SK-N-SH (cell line): ENCODE data around the gene DIS3L2. TPM values are rescaled to one million over a fixed set of nuclear protein-coding genes. Genes with fewer than 3 reads are reported as not detected.

Experiments
- CTCF ChIA-PET: fragments of 300-600, 350-600 bp; formaldehyde crosslinking; extraction: SDS; loops from one replicate; lab custom pipeline; 2021; lab: Yijun Ruan, JAX
- POLR2A ChIA-PET: fragments of 350-600 bp; sonication (Branson Sonifier 250); formaldehyde crosslinking; extraction: SDS; loops from one replicate; lab custom pipeline; 2020; ENCODE audit warnings: antibody characterized with exemption, inconsistent platforms; lab: Yijun Ruan, JAX
- DNase-seq: peaks from one replicate; pipeline ENCODE4 v3.0.0; 2012
- H2AFZ ChIP-seq: fragments of 200-600 bp; sonication (generic); 2 replicates; pipeline ENCODE4 v1.8.1; 2016; ENCODE audit warnings: antibody characterized with exemption, mild to moderate bottlenecking, low read depth
- H3F3A ChIP-seq: fragments of 200-600 bp; sonication (generic); replicated peaks from 2 replicates; pipeline ENCODE3; 2016; ENCODE audit warnings: antibody characterized with exemption, mild to moderate bottlenecking; ENCODE audit not compliant: insufficient read depth
- H3K27ac ChIP-seq, 2 experiments: fragments of 200-500 bp in 1 of 2; fragments of 200-600 bp in 1 of 2; sonication (Bioruptor generic) in 1 of 2; sonication (generic), shearing (Covaris generic) in 1 of 2; 2 replicates each; pipeline versions ENCODE4 v1.5.1 to v1.6.1; 2014 to 2016; ENCODE audit warnings: low read depth in 2 of 2, inconsistent platforms in 1 of 2, low read length in 1 of 2, mild to moderate bottlenecking in 1 of 2, mixed read lengths in 1 of 2
- H3K27me3 ChIP-seq: fragments of 200-600 bp; sonication (generic), shearing (Covaris generic); 2 replicates; pipeline ENCODE4 v1.6.1; 2016; ENCODE audit warnings: mixed run types; ENCODE audit not compliant: insufficient read depth
- H3K36me3 ChIP-seq, 2 experiments: fragments of 200-500 bp in 1 of 2; fragments of 200-600 bp in 1 of 2; sonication (Bioruptor generic) in 1 of 2; sonication (generic) in 1 of 2; replicated peaks in 1 of 2; 2 replicates each; pipeline versions ENCODE3 to v1.5.1; 2014 to 2016; ENCODE audit warnings: low read length in 1 of 2, mild to moderate bottlenecking in 1 of 2; ENCODE audit not compliant: insufficient read depth in 2 of 2, control insufficient read depth in 1 of 2
- H3K4me1 ChIP-seq, 2 experiments: fragments of 200-500 bp in 1 of 2; fragments of 200-600 bp in 1 of 2; sonication (Bioruptor generic) in 1 of 2; sonication (generic), shearing (Covaris generic) in 1 of 2; 2 replicates each; pipeline versions ENCODE4 v1.5.1 to v1.6.1; 2014 to 2016; ENCODE audit warnings: low read depth in 1 of 2, low read length in 1 of 2, mixed run types in 1 of 2; ENCODE audit not compliant: insufficient read depth in 2 of 2, control insufficient read depth in 1 of 2
- H3K4me2 ChIP-seq: fragments of 200-600 bp; sonication (generic), shearing (Covaris generic); 2 replicates; pipeline ENCODE4 v1.6.1; 2017; ENCODE audit warnings: mixed run types
- H3K4me3 ChIP-seq, 2 experiments: fragments of 200-500 bp in 1 of 2; fragments of 200-600 bp in 1 of 2; sonication (Bioruptor generic) in 1 of 2; sonication (generic), shearing (Covaris generic) in 1 of 2; 2 replicates each; pipeline versions ENCODE4 v1.5.1 to v1.8.1; 2014 to 2016; ENCODE audit warnings: low read depth in 2 of 2, inconsistent platforms in 1 of 2, low read length in 1 of 2, mild to moderate bottlenecking in 1 of 2, mixed read lengths in 1 of 2, moderate library complexity in 1 of 2
- H3K79me2 ChIP-seq: fragments of 200-600 bp; sonication (generic); 2 replicates; pipeline ENCODE4 v1.8.1; 2017; ENCODE audit warnings: mild to moderate bottlenecking; ENCODE audit not compliant: insufficient read depth
- H3K9ac ChIP-seq: fragments of 200-600 bp; sonication (generic); 2 replicates; pipeline ENCODE4 v1.6.1; 2017; ENCODE audit warnings: mixed run types
- H3K9me2 ChIP-seq: fragments of 200-600 bp; sonication (generic); 2 replicates; pipeline ENCODE4 v1.6.1; 2017; ENCODE audit warnings: mixed run types
- H3K9me3 ChIP-seq: fragments of 200-600 bp; sonication (generic); 2 replicates; pipeline ENCODE4 v1.6.1; 2017; ENCODE audit warnings: mixed run types, mild to moderate bottlenecking, moderate library complexity
- H4K20me1 ChIP-seq: fragments of 200-600 bp; sonication (generic); 2 replicates; pipeline ENCODE4 v1.6.1; 2017; ENCODE audit warnings: mild to moderate bottlenecking, mixed run types; ENCODE audit not compliant: insufficient read depth
- CHD2 ChIP-seq: fragments of 150-350 bp; IDR thresholded peaks from 2 replicates; pipeline ENCODE4 v1.6.1; 2018; ENCODE audit warnings: low read length; ENCODE audit not compliant: partially characterized antibody
- ELF1 ChIP-seq: IDR thresholded peaks from 2 replicates; pipeline ENCODE4 v1.4.0; 2012
- EP300 ChIP-seq, 2 experiments: IDR thresholded peaks; 2 replicates each; pipeline versions ENCODE4 v1.4.0 to v1.6.1; 2012; ENCODE audit warnings: borderline replicate concordance in 1 of 2, low read depth in 1 of 2, low read length in 1 of 2
- EZH2phosphoT487 ChIP-seq: fragments of 200-600 bp; sonication (generic); IDR thresholded peaks from 2 replicates; pipeline ENCODE4 v1.6.1; 2017; ENCODE audit warnings: low read depth, mixed run types, mild to moderate bottlenecking, antibody characterized with exemption, moderate library complexity, borderline replicate concordance
- FOXJ3 ChIP-seq: sonication (generic); formaldehyde crosslinking; IDR thresholded peaks from 2 replicates; pipeline ENCODE4 v1.5.1; 2020; ENCODE audit warnings: mild to moderate bottlenecking, missing genetic modification reagents
- FOXM1 ChIP-seq: IDR thresholded peaks from 2 replicates; pipeline ENCODE4 v1.4.0; 2012; ENCODE audit warnings: low read depth, mild to moderate bottlenecking
- GATA2 ChIP-seq: sonication (generic); formaldehyde crosslinking; IDR thresholded peaks from 2 replicates; pipeline ENCODE4 v1.5.0; 2020; ENCODE audit warnings: mild to moderate bottlenecking, missing genetic modification reagents
- JUND ChIP-seq: IDR thresholded peaks from 2 replicates; pipeline ENCODE4 v1.4.0; 2012
- MXI1 ChIP-seq: IDR thresholded peaks from 2 replicates; pipeline ENCODE4 v1.6.1; 2012; ENCODE audit warnings: mild to moderate bottlenecking, low read depth, low read length, improper control_type of control experiment
- NFIC ChIP-seq: IDR thresholded peaks from 2 replicates; pipeline ENCODE4 v1.4.0; 2012; ENCODE audit warnings: borderline replicate concordance
- NRF1 ChIP-seq: IDR thresholded peaks from 2 replicates; pipeline ENCODE4 v1.6.1; 2012; ENCODE audit warnings: low read depth, mild to moderate bottlenecking, low read length
- RCOR1 ChIP-seq: fragments of 150-350 bp; IDR thresholded peaks from 2 replicates; pipeline ENCODE4 v1.6.1; 2017; ENCODE audit warnings: antibody characterized with exemption, low read length
- RXRA ChIP-seq: IDR thresholded peaks from 2 replicates; pipeline ENCODE4 v1.4.0; 2012; ENCODE audit warnings: low read depth, mild to moderate bottlenecking, borderline replicate concordance
- SMC3 ChIP-seq: IDR thresholded peaks from 2 replicates; pipeline ENCODE4 v1.6.1; 2012; ENCODE audit warnings: low read depth, low read length, improper control_type of control experiment
- TCF12 ChIP-seq: IDR thresholded peaks from 2 replicates; pipeline ENCODE4 v1.4.0; 2012
- WGBS: methylation state at CpG from one replicate; pipeline ENCODE4 v1.1.6; 2017; ENCODE audit warnings: low lambda C conversion rate; 5-methylcytosine and 5-hydroxymethylcytosine counted together
- polyA plus RNA-seq, 3 experiments: library from polyadenylated mRNA; depleted of rRNA; stranded (reverse); fragments of >200 nt; gene quantifications; 2 replicates each; pipeline ENCODE4 v1.2.3, GENCODE V29; 2012
- TF ChIP-seq, protein P1 (sequence below): IDR thresholded peaks from 2 replicates; pipeline ENCODE4 v1.4.0; 2012; ENCODE audit warnings: low read depth, borderline replicate concordance
- TF ChIP-seq, protein P2 (sequence below): IDR thresholded peaks from 2 replicates; pipeline ENCODE4; 2012
- TF ChIP-seq, protein P3 (sequence below): fragments of 200-600 bp; sonication (generic); IDR thresholded peaks from 2 replicates; pipeline ENCODE4 v1.6.1; 2017; ENCODE audit warnings: antibody characterized with exemption, mild to moderate bottlenecking, moderate library complexity

DIS3L2 gene
- polyA plus RNA-seq, 1 of the 3 experiments (the other 2 are of a cell fraction): 17.9 TPM

DNA sequence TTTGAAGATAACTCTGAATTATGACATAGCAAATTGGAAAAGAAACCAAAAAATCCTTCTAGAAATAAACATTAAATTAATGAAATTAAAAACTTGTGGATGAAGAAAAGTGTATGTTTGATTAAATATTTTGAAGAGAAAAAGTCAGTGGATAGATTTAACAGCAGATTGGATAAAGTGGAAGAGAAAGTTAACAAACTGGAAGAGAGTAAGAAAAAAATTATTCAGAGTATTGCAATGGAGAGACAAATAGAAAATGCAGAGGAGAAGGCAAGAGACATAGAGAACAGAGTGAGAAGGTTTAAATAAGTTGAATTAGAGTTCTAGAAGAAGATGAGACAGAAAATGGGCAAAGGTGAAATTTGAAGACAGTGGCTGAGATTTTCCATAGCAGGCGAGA, 162.8 kb downstream of the DIS3L2 start:
- WGBS: 94% methylated on average over 1 of the region's 1 CpG
- no peaks in the 10 kb centered on the region for H3K27me3 ChIP-seq
- no peak for DNase-seq
- H3K4me3 ChIP-seq: no peak overlapping the region
- no peak overlapping the region for H3K4me2 ChIP-seq
- no peaks in the 10 kb centered on the region; a peak in 1 of 4 replicates for H3K4me1 ChIP-seq
- H2AFZ ChIP-seq: no peak overlapping the region
- no peaks in the 10 kb centered on the region for H3K79me2 ChIP-seq
- H3K9ac ChIP-seq: no peak overlapping the region
- no peak overlapping the region for H3K27ac ChIP-seq
- ChIA-PET POLR2A (no interaction called here), CTCF (no interaction called here)
- H4K20me1 ChIP-seq: no peaks in the 10 kb centered on the region
- H3F3A ChIP-seq: no peaks in the 10 kb centered on the region
- TF ChIP-seq FOXJ3 (CRISPR knock-in tag): no peak
- no peaks in the 10 kb centered on the region for H3K36me3 ChIP-seq
- H3K9me3 ChIP-seq: no peaks in the 10 kb centered on the region
- H3K9me2 ChIP-seq: no peaks in the 10 kb centered on the region

DNA sequence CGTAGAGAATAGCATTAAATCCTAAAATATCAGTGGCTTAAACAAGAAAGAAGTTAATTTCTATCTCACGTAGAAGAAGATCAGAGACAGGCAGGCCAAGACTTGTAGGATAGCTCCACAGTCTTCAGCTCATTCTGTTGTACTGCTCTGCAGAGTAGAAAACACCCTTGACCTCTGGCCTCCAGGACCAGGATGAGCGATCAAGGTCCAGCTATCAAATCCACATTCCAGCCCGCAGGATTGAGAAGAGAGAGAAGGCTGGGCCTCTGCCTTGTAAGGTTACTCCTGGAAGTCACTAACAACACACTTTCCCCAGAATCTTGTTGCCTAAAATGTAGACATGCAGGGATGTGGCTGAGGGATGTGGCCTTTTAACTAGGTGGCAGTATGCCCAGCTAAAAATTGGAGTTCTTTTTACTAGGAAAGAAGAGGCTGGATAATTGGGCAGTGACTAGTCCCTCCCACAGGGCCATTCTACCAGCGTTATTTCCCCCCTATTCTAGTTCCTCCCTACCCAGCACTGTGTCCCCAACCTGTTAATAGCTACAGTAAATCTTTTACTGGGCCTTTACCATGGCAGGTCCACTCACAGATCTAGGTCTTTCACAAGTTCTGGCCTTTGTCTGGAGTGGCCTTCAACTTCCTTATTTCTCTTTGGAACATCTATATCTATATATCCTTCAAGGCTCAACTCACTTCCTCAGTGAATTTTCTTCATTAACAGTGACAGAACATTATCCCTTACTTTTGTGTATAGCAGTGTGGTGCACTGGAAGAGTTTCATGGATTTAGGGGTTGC, 165.0 kb downstream of the DIS3L2 start:
- Histone ChIP-seq H3K4me1 (no peaks in the 10 kb centered on the region), H3F3A (no peaks in the 10 kb centered on the region), H3K27ac (no peak overlapping the region), H3K27me3 (no peaks in the 10 kb centered on the region), H3K9me2 (no peaks in the 10 kb centered on the region), H3K4me3 (no peak overlapping the region), H3K9me3 (no peaks in the 10 kb centered on the region), H3K79me2 (no peaks in the 10 kb centered on the region), H3K36me3 (peaks cover 0 to 5% of the 10 kb centered on the region in 2 experiments), H3K9ac (no peak overlapping the region), H2AFZ (no peak overlapping the region), H4K20me1 (no peaks in the 10 kb centered on the region), H3K4me2 (no peak overlapping the region)
- 82% methylated on average over 3 of the region's 5 CpGs for WGBS
- POLR2A ChIA-PET: no interaction called here
- CTCF ChIA-PET: interaction anchor here (1.4 to 3.1 kb wide), 4 partner anchors 13 to 201 kb away, joined by 3 to 17 read pairs (median 8); partner anchors contain the start of gene NPPC
- DNase-seq: no peak
- TF ChIP-seq ELF1 (no peak), EP300 (IDR thresholded peaks at IDR 0.05; ENCODE audit: borderline replicate concordance in 1 of 2, low read depth in 1 of 2, low read length in 1 of 2) (no peak), NRF1 (no peak), SMC3 (no peak), MXI1 (no peak)

DNA sequence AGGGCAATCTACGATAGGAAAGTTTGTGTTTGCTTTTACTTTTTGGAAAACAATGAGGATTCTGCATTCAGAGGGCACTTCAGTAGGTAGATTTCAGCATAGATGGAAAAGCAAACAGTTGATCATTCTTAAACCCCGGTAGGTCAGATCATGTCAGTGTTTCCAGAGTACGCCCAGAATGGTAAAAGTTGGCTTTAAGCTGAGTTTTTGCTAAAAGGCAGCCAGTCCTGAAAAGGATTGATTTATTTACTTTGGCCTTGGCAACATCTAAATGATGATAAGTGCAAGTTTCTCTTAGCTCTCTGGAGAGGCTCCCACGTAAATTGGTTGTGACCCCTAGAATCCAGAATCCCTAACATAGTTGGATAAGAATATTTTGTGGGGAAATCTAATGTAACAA, 168.0 kb downstream of the DIS3L2 start:
- Histone ChIP-seq H3K79me2 (no peaks in the 10 kb centered on the region), H2AFZ (no peak overlapping the region), H3K36me3 (peaks cover 15 to 20% of the 10 kb centered on the region in 2 experiments), H3K9me3 (no peaks in the 10 kb centered on the region), H3F3A (no peaks in the 10 kb centered on the region), H3K4me1 (no peaks in the 10 kb centered on the region), H3K9ac (no peak overlapping the region), H3K4me2 (no peak overlapping the region), H3K9me2 (no peaks in the 10 kb centered on the region), H3K4me3 (no peak overlapping the region), H3K27me3 (no peaks in the 10 kb centered on the region), H4K20me1 (no peaks in the 10 kb centered on the region), H3K27ac (no peak overlapping the region)
- no peak for DNase-seq
- POLR2A ChIA-PET: no interaction called here
- CTCF ChIA-PET: interaction anchor here (1.0 kb wide), 1 partner anchor 17 kb away, joined by 3 read pairs; no protein-coding TSS in a partner anchor
- WGBS: 99% methylated on average over 4 of the region's 4 CpGs
- TF ChIP-seq TCF12 (no peak), NFIC (no peak), NRF1 (no peak), GATA2 (no peak), FOXM1 (no peak), RCOR1 (no peak), RXRA (no peak), EZH2phosphoT487 (no peak), JUND (no peak), CHD2 (no peak)
- TF ChIP-seq, protein P1, sequence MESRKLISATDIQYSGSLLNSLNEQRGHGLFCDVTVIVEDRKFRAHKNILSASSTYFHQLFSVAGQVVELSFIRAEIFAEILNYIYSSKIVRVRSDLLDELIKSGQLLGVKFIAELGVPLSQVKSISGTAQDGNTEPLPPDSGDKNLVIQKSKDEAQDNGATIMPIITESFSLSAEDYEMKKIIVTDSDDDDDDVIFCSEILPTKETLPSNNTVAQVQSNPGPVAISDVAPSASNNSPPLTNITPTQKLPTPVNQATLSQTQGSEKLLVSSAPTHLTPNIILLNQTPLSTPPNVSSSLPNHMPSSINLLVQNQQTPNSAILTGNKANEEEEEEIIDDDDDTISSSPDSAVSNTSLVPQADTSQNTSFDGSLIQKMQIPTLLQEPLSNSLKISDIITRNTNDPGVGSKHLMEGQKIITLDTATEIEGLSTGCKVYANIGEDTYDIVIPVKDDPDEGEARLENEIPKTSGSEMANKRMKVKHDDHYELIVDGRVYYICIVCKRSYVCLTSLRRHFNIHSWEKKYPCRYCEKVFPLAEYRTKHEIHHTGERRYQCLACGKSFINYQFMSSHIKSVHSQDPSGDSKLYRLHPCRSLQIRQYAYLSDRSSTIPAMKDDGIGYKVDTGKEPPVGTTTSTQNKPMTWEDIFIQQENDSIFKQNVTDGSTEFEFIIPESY: no peak
- TF ChIP-seq, protein P2, sequence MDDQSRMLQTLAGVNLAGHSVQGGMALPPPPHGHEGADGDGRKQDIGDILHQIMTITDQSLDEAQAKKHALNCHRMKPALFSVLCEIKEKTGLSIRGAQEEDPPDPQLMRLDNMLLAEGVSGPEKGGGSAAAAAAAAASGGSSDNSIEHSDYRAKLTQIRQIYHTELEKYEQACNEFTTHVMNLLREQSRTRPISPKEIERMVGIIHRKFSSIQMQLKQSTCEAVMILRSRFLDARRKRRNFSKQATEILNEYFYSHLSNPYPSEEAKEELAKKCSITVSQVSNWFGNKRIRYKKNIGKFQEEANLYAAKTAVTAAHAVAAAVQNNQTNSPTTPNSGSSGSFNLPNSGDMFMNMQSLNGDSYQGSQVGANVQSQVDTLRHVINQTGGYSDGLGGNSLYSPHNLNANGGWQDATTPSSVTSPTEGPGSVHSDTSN: no peak
- TF ChIP-seq, protein P3, sequence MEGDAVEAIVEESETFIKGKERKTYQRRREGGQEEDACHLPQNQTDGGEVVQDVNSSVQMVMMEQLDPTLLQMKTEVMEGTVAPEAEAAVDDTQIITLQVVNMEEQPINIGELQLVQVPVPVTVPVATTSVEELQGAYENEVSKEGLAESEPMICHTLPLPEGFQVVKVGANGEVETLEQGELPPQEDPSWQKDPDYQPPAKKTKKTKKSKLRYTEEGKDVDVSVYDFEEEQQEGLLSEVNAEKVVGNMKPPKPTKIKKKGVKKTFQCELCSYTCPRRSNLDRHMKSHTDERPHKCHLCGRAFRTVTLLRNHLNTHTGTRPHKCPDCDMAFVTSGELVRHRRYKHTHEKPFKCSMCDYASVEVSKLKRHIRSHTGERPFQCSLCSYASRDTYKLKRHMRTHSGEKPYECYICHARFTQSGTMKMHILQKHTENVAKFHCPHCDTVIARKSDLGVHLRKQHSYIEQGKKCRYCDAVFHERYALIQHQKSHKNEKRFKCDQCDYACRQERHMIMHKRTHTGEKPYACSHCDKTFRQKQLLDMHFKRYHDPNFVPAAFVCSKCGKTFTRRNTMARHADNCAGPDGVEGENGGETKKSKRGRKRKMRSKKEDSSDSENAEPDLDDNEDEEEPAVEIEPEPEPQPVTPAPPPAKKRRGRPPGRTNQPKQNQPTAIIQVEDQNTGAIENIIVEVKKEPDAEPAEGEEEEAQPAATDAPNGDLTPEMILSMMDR: no peak
